Measurements from ENCODE around the gene CMTM7.
"Not testable (repeated sequence)": the region's sequence is repeated elsewhere in the genome, so short reads cannot be mapped to it uniquely, and the experiment has no call there.

The CMTM7 gene

DNA sequence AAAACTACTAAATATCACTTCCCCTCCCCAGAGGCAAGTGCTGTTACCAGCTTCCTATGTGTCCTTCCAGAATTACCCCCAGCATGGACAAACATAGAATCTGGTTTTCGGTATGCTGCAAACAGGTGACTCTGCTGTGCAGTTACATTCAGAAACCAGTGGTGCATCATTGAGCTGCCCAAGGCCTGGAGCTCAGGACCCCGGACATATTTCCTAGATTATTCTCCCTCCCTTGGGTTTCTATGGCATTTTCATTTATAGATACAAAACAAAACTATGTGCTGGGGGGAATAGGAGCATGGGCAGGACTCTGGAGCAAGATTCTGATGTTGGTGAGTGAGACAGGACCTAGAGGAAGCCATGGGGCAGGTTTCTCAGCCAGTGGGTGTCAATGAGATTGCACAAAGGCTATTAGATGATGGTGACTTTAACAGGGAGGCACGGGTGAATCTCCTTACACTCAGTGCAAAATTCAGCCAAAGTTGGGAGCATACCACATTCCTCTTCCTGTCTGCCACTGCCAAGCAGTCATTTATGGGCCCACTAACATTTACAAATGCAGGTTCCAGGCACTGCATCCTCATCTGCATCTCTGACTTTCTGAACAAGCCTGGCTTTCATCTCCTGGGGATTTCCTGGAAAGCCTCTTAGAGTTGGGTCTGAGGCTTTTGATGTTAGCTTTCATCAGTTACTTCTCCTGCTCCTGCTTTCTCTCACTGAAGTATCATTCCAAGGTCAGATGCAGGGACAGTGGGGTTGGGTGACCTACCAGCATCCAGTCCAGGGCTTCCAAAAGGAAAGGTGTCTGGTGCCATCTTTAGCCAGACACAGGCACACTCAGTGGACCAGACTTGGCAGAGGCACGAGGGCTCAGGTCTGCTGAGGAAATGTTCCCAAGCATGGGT is 44.5 kb downstream of the CMTM7 start:
- DNase-seq (ENCODE audit: low read depth in 2 of 3, low spot score in 1 of 3) = no peak

GRCh38 chr3:32436816-32437189 is 45.1 kb downstream of the CMTM7 start:
- DNase-seq (ENCODE audit: low read depth in 2 of 3, low spot score in 1 of 3) = no peak

GRCh38 chr3:32437896-32438295 is 46.2 kb downstream of the CMTM7 start:
- no peak for DNase-seq (ENCODE audit: low read depth in 2 of 3, low spot score in 1 of 3)

DNA sequence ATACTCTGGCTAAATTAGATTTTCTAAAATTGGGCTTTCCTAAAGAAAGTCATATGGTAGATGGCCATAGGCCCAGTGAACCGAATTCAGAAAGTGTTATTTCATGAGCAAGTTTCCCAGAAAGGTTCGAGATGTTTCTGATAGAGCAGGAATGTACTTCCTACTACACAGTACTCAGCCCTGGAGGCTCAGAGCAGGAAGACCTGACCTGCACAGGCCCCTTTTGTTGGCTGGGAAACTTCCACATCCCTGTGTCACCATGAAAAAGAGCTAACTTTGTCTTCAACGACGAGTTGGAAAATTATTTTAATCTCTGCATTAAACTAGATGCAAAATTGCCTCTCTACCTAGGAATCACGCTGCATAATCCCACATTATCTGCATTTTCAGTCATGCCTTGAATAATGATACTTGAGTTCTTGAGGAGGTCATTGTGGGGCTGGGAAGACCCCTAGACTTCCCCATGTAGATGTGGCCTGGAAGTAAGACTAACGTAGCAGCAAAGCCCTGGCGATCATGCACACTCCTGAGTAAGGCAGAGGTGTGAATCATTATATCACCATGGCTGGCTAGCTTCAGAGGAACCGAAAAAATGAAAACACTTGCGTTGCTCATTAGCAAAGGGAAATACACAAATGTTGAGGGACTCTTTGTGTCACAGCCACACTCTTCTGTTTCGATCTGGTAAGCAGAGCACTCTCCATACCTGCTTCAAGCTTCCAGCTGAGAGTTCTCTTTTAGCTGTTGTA is 47.1 kb downstream of the CMTM7 start:
- no peak for DNase-seq (ENCODE audit: low read depth in 2 of 3, low spot score in 1 of 3)

GRCh38 chr3:32439421-32439820 is 47.8 kb downstream of the CMTM7 start:
- DNase-seq (ENCODE audit: low read depth in 2 of 3, low spot score in 1 of 3) = not testable (repeated sequence)

DNA sequence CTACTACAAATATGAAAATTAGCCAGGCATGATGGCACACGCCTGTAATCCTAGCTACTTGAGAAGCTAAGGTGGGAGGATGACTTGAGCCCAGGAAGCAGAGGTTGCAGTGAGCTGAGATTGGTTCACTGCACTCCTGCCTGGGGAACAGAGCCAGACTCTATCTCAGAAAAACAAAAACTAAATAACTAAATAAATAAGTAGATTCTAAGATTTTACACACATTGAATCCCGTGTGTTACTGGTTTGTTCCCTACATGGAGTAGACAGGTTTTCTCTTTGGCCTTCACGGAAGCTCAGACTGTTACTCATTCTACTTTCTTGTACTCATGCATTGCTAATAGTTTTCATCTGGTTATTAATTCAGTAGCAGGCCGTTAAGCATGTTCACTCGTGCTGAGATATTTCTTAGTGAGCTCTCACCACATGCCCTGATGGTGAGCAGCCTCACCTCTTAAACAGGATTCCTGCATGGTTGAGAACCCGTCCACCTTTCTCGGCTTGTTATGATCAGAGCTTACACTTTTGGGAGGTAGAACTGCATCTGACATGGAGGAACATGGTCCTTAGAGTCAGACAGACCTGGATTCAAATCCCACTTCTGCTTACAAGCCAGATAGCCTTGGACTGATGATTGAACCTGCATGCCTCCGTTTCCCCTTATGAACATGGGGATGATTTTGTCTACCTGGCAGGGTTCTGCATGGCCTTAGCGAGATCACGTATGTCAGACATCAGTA is 49.1 kb downstream of the CMTM7 start:
- DNase-seq (ENCODE audit: low read depth in 2 of 3, low spot score in 1 of 3) = no peak

DNA sequence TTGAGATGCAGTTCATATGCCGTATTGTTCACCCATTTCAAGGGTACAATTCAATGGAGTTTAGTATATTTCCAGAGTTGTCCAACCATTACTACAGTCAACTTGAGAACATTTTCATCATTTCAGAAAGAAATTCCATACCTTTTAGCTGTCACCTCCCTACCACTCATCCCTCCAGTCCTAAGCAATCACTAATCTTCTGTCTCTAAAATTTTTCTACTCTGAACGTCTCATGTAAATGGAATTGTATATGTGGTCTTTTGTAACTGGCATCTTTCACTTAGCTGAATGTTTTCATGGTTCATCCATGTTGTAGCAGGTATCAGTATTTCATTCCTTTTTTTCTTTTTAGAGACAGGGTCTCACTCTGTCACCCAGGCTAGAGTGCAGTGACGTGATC is 51.1 kb downstream of the CMTM7 start:
- DNase-seq (ENCODE audit: low read depth in 2 of 3, low spot score in 1 of 3) = no peak

DNA sequence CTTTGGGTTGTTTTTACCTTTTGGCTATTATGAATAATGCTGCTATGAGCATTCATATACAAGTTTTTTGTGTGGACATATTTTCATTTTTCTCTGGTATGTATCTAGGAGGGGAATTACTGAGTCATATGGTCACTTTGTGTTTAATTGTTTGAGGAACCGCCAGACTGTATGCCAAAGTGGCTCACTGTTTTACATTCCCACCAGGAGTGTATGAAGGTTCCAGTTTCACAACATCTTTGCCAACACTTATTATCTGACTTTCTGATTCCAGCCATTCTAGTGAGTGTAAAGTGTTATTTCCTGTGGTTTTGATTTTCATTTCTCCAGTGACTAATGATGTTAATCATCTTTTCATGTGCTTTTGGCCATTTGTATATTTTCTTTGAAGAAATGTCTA is 51.8 kb downstream of the CMTM7 start:
- no peak for DNase-seq (ENCODE audit: low read depth in 2 of 3, low spot score in 1 of 3)

DNA sequence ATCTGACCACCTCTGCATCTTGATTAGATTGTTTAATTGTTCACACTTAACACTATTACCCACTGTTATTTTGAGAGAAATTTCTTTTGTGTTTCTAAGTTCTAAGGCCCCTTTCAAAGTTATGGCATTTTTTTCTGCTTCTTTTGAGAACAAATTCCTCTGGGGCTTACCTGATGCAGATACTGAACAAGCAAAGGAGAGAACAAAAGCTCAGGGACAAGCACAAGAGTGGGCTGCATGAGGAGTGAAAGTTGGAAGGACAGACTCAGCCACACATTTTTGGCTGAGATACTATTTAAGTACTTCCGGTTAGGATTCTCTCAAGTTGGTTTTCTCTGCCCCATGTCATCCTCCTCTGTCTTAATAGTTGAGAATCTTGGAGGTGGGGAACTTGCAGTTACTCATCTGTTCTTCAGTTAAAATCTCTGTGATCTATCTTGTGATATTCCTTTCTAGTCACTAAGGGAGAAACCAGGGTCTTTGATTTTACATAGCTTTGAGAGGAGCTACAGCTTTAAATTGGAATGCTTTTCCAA is 56.3 kb downstream of the CMTM7 start:
- DNase-seq (ENCODE audit: low read depth in 2 of 3, low spot score in 1 of 3) = no peak

DNA sequence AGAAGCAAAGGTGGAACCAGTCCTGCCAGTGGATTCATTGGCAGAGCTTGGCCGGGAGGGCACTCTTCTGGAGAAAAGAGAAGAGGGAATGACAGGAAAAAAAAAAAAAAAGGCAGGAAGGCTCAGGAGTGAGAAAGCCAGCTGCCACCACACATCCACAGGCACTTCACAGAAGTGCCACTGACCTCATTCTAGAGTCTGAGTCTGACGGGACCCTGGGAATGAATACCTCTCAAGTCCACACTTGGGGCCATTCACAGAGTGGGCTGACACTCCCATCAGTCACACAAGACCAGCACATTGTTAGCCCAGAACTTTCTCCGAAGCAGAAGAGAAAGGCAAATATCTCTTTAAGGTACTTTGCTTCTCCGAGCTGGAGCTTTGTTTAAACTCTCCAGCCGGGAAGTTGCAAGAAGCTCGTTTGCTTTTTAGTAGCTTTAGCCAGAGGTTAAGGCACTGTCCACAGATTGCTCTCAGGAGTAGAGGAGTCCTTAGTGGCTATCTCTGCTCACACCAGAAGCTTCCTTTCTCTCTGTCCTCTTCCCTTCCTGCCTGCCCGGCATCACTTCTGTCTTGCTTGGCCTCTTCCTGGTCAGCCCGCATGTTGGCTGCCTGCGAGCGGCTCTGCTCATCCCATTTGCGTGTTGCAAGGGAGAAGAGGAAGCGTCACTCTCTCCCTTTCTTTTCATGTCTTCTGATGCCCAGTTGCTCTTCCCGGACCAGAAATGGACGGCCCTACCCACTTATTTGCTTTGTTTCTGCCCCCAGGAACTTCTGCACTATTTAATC is 57.2 kb downstream of the CMTM7 start:
- no peak for DNase-seq (ENCODE audit: low read depth in 2 of 3, low spot score in 1 of 3)

DNA sequence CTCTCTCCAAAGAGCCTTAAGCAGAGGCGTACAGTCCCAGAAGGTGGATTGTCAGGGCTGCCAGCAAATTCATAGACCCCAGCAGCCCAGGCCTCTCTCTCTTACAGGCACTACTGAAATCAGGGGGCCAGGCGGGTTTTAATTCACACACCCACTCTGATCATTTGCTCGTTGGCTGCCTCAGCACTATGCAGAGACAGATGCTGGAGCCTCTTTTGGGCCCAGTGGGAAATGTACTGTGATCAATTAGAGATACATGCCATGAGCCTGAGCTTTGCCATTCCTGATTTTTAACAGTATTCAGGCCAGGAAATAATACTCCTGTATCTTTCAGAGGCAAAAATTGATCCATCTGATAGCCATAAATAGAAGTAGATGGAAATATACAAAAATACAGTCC is 58.0 kb downstream of the CMTM7 start:
- DNase-seq (ENCODE audit: low read depth in 2 of 3, low spot score in 1 of 3) = no peak

- no peak for DNase-seq (ENCODE audit: low read depth in 2 of 3, low spot score in 1 of 3)
These were observed 58.8 kb downstream of the CMTM7 start for GRCh38 chr3:32450426-32450825.

DNA sequence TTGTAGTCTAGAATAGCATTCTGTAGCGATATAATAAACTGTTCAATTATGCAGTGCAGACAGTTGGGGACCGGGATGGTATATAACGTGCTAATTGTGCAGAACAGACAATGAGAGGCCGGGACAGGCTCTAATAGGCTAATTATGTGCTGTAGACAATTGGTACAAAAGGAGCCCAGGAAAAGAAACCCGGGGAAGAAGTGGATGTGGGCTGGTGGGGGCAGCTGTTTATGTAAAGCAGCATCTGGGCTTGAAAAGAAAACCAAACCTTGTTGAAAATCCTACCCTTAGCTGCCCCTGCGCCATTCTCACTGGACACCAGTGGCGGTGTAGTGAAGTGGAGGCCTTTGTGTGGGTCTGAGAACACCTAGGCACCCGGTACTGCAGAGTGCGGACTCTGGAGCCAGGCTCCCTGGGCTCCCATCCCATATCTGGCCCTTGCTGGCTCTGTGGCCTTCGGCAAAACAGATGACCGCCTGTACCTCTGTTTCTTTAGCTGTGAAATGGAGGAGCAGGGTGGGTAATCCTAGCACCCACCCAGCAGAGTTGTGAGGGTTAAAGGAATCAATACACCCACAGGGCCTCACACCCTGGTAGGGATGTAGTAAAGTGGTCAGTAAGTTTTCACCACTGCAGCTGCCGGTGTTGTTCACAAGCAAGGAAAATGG is 59.5 kb downstream of the CMTM7 start:
- DNase-seq (ENCODE audit: low read depth in 2 of 3, low spot score in 1 of 3) = no peak

GRCh38 chr3:32452009-32452408 is 60.4 kb downstream of the CMTM7 start:
- no peak for DNase-seq (ENCODE audit: low read depth in 2 of 3, low spot score in 1 of 3)

DNA sequence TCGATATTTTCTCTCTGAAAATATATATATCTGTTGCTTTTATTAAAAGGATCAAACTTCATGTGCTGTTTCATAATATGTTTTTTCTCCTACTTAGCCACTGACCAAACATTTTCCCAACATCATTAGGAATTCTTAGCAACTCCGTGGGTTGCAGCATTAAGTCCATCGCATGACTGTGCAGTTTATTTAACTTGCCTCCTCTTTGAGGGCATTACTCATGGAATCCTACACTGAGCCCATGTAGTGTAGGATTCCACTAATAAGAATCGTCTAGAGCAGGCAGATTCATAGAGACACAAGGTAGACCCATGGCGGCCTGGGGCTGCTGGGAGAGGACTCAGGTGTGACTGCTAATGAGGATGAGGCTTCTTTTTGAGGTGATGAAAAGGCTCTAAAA is 61.7 kb downstream of the CMTM7 start:
- DNase-seq (ENCODE audit: low read depth in 2 of 3, low spot score in 1 of 3) = no peak

DNA sequence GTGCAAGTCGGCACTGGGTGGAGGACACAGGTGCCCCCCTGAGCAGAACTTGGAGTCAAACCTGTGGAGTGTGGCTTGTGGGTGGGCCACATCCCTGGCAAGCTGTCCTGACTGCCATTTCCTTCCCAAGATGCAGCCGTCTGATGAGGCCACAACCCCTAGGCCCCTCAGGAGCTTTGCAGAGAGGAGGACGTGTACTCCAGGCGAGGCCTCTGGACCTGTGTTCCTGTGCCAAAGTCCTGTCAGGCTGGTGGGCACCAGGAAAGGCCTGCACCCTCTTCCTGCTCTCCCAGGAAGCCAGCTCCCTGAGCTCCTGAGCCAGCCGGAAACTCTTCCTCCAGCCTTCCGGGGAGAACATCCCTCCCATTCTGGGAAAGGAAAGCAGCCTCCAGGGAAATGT is 62.5 kb downstream of the CMTM7 start:
- no peak for DNase-seq (ENCODE audit: low read depth in 2 of 3, low spot score in 1 of 3)

- DNase-seq (ENCODE audit: low read depth in 2 of 3, low spot score in 1 of 3) = no peak
These were observed 63.3 kb downstream of the CMTM7 start for GRCh38 chr3:32454731-32455608.

DNA sequence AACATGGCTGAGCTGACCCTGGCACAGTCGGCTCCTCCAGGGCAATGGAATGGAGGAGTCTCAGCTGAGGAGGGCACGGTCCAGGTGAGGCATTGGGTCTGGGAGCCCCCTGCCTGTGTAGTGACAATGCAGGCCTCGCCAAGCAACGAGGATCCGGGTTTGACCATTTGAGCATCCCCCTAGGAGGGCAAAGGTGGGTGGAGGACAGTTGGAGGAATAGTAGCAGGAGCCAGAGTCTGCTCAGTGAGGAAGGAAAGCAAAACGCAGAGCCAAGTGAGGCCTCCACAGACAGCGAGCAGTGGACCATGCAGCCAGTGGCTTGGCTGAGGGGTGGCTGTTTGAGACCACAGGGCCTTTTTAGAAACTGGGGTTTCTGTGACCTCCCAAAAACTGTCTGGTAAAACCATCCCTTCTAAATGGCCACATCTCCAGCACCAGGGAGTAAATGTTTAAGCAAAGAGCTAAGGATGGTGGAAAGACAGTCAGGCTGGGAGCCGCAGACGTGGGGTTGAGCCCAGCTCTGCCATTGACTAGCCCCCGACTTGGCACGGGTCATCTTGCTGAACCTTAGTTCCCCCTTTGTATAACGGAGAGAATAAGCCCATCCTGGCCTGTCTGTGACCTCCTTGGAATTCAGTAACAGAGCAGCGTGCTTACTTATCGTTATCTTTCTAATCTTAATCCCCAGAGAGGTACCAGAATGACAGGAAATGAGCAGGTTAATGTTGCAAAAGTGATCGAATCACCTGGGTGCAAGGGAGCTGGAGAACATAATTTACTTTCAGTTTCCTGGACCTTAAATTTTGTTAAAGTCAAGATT is 64.2 kb downstream of the CMTM7 start:
- no peak for DNase-seq (ENCODE audit: low read depth in 2 of 3, low spot score in 1 of 3)

All from stimulated activated CD4-positive, alpha-beta T cell treated with anti-CD3 and anti-CD28 coated beads, Interleukin-12 subunit alpha, Interleukin-12 subunit beta, amount 100 ng/mL, for 48 hours (primary cell).